ENCODE measurements around the gene OR1K1.
"Not testable (repeated sequence)": the region's sequence is repeated elsewhere in the genome, so short reads cannot be mapped to it uniquely, and the experiment has no call there.

Gene OR1K1

DNA sequence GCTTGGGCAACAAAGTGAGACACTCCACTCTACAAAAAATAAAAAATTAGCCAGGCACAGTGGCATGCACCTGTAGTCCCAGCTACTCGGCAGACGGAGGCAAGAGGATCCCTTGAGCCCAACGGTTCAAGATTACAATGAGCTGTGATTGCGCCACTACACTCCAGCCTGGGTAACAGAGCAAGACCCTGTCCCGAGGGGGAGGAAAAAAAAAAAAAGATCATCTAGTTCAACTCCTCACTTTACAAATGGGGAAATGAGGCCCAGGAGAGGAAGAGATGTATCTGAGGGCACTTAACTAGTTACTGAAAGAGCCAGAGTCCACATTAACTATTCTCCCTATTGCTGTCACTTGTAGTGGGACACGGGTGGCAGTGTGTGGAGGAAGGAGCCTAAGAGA, 14.6 kb downstream of the OR1K1 start:
- DNase-seq: no peak

DNA sequence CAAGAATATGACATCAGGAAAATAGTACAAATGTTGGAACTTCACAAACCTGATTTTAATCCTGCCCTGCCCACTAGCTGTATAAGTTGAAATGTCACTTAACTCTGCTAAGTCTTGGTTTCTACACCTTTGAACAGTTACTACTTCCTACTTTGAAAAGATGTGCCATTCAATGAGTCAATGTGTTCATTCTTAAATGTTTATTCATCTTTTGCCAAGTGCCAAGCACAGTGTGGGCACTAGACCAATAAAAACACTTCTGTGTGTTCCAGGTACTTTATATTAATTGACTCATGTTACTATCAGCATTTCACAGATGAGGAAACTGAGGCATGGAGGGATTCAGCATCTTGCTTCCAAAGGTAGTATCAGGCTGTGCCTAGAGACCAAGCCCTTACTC, 15.6 kb downstream of the OR1K1 start:
- no peak for DNase-seq

DNA sequence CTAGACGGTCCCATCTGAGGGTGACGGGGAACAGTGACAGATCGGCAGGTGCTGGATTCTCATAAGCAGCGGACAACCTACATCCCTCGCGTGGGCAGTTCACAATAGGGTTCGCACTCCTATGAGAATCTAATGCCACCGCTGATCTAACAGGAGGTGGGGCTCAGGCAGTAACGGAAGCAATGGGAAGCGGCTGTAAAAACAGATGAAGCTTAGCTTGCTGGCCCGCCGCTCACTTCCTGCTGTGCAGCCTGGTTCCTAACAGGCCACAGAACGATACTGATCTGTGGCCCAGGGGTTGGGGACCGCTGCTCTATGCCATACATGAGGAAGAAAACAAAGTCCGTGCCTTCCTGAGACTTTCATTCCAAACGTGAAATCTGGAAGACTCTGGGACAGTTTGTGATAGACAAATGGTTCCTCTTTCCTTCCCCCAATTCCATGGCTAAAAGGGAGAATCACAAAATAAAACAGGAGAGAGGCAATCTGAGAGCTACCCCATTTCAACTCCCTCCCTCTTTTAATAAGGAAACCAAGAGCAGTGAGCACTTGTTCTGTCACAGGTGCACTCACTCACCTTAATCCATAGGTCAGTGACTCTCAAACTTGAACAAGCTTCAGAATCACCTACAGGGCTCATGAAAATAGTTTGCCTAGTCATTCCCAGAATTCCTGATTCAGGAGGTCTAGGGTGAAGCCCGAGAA, 16.4 kb downstream of the OR1K1 start:
- DNase-seq: no peak

DNA sequence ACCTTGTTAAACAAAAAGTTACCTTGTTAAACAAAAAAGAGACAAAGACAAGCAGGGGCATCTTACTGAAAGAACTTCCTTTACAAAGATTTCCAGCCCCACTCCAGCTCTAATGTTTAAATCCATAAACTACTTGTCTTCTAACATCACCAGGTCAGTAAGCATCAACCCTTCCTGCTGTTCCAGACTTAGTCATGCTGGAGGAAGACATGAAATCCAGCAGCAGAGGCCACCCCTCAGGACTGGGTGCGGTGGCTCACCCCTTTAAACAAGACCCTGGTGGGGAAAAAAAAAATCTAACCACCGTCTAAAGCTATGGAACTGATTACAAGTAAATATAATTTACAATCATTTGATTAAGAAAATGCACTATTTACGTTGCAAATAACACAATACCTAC, 19.4 kb downstream of the OR1K1 start:
- DNase-seq: no peak

DNA sequence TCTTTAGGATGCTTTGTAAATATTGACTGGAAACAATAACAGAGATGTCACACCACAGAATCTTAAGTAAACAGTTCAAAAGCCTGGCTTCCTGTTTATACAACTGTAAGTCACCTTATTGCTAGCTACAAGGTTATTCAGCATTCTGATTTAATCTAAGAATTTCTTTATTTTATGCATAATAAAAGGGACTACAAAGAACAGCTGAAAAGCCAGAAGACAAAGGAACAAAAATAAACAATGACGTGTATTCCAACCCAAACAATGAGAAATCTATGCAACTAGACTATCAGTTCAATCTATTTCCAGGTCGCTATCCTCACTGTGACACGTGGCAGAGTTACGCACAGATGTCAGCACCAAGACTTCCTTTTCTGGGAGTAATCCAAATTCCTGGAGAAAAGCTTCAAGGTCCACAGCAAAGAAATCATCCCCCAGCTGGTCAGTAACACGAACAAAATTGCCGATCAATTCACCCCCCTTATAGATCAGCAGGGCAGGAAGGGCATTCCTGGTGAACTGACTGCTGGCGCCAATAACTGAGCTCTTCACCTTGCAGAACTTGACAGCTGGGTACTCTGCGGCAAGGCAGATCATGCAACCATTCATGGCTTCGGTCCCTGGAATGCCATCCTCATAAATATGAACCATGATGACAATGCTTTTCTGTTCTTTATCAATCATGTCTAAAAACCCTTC, 20.0 kb downstream of the OR1K1 start:
- no peak for DNase-seq

DNA sequence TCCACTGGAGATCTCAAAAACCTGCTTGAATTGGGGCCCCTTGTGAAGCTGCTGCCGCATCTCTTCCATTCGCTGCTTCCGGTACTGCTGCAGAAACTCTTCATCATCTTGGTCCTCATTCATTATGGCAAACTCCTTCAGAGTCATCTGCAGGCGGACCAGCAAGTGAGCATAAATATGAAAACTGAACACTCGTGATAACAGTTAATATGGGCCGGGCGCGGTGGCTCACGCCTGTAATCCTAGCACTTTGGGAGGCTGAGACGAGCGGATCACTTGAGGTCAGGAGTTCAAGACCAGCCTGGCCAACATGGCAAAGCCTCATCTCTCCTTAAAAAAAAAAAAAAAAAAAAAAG, 20.5 kb downstream of the OR1K1 start:
- DNase-seq: no peak

DNA sequence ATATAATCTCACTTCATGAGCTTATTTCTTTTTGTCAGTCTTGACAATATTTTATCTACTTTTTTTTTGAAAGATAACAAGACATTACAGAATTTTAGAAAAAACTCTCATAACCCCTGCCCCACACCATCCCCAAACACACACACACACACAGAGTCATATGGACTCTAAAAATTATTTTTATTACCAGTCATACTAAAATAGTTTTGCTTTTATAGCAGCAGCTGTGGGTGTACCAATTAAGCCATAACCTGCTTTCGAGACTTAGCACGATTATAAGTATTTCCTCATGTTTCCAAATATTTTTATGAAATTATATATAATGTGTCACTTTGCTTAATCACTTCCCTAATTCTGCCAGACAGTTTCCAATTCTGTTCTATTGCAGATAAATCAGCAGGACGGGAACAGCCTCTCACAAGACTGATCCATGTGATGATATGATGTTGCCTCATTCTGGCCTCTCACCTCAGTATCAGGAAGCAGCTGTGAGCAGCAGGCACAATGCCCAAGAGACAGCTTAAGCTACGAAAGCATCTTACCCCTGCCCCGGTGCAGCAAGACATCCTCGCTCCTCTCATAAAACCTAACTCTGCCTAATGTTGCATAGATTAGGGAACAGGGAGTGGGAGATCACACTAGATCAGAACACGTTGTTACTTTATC, 21.5 kb downstream of the OR1K1 start:
- DNase-seq: no peak

DNA sequence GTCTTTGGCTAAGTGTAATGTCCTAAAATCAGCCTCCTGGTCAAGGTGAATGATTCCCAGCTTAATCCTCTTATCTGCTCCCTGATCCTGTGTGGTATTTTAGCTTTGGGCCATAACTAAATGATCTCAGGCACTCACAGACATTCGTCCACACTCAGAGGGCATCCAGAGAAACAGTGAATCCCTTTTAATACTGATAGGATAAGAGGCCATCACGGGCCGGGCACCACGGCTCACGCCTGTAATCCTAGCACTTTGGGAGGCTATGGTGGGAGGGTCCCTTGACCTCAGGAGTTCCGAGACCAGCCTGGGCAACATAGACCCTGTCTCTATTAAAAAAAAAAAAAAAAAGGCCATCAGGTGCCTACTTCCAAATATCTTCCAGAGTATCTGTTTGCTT, 22.1 kb downstream of the OR1K1 start:
- no peak for DNase-seq

DNA sequence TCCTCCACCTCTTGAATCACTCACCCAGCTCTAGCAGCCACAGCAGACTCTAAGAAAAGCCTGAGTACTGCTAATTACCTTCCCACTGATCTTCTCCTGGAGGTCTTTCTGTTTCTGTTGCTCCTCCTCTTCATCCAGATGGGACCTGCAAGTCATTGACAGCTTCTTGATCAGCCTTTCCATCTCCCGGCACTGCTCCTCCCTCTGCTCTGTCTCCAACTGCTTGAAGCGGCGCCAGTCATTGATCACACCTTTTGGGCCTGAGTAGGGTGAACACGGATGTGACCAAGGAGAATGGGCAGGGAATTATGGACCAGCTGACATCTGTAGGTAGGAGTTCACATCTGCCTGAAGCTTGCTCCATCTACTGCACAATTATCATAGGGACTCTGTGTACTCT, 23.0 kb downstream of the OR1K1 start:
- no peak for DNase-seq

DNA sequence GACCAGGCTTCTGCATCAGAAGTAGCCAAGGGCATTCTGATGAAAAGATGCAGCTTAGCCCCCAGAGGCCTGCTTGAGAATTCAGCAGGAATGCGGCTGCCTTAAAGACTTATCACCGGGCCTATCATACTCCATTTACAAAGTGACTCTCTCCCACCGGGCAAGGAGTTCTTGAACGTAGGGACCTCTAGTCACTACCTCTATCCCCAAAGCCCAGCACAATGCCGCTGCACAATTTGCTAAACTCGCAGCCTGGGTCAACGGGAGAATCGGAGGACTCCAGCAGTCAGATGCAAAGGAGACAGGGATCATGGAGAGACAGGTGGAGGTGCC, 27.8 kb downstream of the OR1K1 start:
- no peak for DNase-seq

DNA sequence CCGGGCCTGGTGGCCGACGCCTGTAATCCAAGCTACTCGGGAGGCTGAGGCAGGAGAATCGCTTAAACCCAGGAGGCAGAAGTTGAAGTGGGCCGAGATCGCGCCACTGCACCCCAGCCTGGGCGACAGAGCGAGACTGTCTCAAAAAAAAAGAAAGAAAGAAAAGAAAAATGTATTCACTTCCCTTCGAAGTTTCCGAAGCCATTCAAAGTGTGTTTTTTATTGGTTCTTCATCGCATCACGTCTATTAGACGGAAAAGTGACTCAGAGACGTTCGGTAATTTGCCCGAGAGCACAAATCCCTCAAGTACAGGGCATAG, 29.0 kb downstream of the OR1K1 start:
- not testable (repeated sequence) for DNase-seq

DNA sequence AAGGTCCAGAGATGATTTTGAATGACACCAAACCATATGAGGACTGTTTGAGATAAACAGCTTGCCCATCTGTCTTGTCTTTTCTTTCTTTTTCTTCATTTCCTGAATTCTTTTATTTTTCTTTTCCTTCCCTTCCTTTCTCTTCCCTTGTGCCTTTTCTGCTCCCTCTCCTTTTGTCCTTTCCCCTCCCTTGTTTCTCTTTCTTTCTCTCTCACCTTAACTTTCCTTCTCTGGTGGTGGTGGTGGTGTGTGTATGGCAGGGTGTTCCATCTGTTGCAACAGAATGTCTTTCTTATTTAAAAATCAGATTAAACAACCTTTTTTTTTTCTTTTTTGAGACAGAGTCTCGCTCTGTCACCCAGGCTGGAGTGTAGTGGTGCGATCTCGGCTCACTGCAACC, 32.3 kb downstream of the OR1K1 start:
- no peak for DNase-seq

DNA sequence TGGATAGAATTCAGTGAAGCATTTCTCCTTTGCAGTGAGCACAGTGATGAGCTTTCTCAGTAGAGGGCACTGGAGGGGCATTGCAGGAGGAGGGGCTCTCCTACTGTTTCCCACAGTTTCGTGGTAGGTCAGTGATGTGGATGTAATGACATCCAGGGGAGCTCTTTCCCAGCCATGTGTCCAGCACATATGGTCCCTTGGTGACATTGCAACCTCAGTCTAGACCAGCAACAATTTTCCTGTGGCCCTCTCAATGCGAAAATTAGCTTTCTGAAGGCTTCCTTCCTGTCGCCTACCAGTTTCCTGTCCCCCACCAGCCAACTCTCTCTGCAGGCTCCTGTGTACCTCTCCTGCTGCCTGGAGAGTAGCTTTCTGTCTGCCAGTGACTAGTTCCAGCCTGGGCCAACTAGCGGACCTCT, 35.4 kb downstream of the OR1K1 start:
- DNase-seq: no peak

DNA sequence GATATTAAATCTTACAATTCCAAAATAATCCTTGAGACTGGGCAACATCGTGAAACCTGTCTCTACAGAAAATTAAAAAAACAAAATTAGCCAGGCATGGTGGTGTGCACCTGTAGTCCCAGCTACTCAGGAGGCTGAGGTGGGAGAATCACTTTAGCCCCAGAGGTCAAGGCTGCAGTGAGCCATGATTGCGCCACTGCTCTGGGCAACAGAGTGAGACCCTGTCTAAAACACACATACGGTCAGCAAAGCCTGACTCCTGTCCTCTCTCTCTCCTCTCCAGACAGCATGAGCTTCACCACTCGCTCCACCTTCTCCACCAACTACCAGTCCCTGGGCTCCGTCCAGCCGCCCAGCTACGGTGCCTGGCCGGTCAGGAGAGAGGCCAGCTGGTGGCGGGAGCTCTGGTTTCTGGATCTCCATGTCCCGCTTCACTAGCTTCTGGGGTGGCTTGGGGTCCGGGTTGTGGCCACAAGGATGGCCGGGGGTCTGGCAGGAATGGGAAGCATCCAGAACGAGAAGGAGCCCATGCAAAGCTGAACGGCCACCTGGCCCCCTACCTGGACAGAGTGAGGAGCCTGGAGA, 37.4 kb downstream of the OR1K1 start:
- no peak for DNase-seq

DNA sequence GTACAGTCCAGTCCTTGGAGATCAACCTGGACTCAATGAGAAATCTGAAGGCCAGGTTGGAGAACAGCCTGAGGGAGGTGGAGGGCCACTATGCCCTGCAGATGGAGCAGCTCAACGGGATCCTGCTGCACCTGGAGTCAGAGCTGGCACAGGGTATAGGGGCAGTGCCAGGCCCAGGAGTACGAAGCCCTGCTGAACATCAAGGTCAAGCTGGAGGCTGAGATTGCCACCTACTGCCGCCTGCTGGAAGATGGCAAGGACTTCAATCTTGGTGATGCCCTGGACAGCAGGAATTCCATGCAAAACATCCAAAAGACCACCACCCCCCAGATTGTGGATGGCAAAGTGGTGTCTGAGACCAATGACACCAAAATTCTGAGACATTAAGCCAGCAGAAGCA, 38.5 kb downstream of the OR1K1 start:
- not testable (repeated sequence) for DNase-seq

DNA sequence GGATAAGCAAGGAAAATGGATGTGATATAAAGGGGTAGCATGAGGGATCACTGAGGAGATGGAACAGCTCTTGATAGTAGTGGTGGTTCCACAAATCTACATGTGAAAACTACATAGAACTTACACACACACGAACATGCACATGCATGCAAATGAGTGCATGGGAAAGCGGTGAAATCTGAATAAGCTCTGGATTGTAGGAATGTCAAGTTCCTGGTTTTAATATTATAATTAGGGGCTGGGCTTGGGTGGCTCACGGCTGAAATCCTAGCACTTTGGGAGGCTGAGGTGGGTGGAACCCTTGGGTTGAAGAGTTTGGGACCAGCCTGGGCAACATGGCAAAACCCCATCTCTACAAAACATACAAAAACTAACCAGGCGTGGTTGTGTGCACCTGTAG, 41.6 kb downstream of the OR1K1 start:
- peak; percentile 9 to 37 for DNase-seq

DNA sequence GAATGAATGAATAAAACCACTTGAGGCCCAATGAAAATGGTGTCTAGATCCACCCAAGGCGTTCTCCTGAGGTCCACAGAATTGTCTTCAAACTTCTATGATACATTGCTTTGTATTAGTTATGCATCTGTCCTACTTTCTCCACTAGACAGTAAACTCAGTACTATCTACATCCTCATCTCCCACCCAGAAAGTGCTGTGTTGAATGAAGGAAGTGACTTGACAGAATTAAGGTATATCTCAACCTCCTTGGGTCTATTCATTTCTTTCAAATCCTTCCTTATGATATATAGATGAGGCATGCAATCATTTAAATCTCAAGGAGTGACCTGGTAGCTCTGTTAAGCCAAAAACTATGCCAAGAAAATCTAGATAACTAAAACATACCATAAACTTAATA, 44.2 kb downstream of the OR1K1 start:
- DNase-seq: no peak

DNA sequence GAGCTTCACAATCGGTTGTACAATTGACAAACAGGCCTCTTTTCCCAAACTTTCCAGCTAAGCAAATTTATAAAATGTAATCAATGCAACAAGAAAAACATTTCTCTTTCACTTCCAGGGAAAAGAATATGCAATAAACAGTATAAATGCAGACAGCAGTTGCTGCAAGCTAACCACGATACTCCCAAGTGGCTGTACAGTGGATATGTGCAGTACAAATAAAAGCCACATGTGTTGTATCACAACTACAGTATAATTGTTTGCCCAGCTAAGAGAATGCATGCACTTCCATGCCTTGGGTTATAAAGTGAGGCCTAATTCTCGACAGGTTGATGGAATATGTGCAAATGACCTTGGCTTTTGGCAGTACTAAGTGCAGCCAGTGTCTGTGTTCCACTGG, 45.2 kb downstream of the OR1K1 start:
- DNase-seq: no peak

DNA sequence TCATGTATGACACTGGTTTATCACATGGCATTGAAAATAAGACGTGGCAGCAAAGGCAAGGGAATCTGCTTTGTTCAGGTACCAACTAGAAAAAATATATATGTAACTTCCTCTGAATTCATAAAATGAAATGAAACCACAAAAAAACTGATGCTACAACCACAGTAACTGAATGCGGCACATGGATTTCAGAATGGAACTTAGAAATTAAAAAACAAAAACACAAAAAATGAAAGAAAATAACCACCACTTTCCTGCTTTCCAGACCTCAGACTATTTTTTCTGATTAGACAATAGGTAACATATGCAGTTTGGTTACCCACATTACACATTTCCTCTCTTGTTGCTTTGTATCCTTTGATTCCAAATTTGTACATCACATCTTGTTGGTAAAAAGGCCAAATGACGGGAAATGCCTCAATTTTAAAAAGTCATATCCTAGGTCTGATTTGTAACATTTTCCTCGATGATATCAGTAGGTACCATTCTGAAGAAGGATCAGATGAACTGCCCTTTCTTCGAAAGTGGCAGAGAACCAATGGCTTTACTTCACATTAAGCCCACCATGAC, 46.5 kb downstream of the OR1K1 start:
- DNase-seq: no peak

DNA sequence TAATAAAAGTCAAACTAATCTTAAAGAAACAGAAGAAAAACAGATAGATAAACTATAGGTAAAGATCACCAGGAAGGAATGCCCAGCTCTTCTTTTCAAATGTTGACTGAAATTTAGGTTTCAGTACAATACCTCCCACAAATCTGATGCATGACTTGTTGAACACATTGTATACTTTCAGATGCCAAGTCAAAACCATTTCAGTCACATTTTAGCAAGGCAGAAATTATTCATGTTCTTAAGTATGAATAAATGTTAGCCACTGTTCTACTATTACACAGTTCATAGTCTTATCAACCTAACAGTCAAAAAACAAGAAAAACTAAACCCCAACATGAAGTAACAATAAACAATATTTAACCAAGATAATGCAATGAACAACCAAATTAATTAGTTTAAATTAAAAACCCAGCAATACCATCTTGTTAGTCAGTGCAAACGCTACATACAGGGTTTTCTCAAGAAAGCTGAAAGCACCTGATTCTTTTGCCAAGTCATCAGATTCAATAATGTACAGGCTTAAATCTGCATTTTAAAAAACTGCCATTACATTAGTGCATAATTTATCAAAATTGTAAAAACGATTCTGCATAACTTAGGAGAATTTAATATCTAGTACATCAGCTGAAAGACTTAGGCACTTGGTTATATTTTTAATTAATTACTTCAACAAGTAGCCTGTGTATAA, 48.5 kb downstream of the OR1K1 start:
- no peak for DNase-seq
